ENCODE measurements around the gene CENATAC.

- TF ChIP-seq POLR2AphosphoS5 (IDR thresholded peaks at IDR 0.05; ENCODE audit: low read depth, low read length) (no peak), TAF1 (IDR thresholded peaks at IDR 0.05; ENCODE audit: borderline replicate concordance, insufficient read depth, low read length) (no peak)
Measured at GRCh38 chr11:119023741-119024140, 25.8 kb downstream of the CENATAC start.

Data from PFSK-1 (cell line).